Measurements from ENCODE around the gene MMD. TPM values are rescaled to one million over a fixed set of nuclear protein-coding genes. Genes with fewer than 3 reads are reported as not detected.
"Not testable (repeated sequence)": the region's sequence is repeated elsewhere in the genome, so short reads cannot be mapped to it uniquely, and the experiment has no call there.

Gene MMD
- total RNA-seq, 4 donors from 2014 or later, result 4.6 to 25.7 (median 11.3) TPM

- Histone ChIP-seq H3K36me3 (no peaks in the 10 kb centered on the region), H3K4me1 (peaks cover 5 to 10% of the 10 kb centered on the region in 2 donors), H3K27me3 (no peaks in the 10 kb centered on the region), H3K27ac (no peak overlapping the region), H3K4me3 (no peak overlapping the region), H3K9me3 (no peaks in the 10 kb centered on the region)
- in situ Hi-C loops (cut with MboI; ENCODE audit: low sequenced_read_pairs in 4 of 4), result no loop called here
- intact Hi-C loops (cut with DNase I; ENCODE audit: low total_unique reads), result loop anchor here (5.0 to 10.0 kb wide), 3 partner anchors 160 to 747 kb away; partner anchors contain the start of gene HLF
- ATAC-seq, result no peak
- no peak for DNase-seq
- no peak for TF ChIP-seq POLR2A (IDR thresholded peaks at IDR 0.05)
- TF ChIP-seq, protein P1, sequence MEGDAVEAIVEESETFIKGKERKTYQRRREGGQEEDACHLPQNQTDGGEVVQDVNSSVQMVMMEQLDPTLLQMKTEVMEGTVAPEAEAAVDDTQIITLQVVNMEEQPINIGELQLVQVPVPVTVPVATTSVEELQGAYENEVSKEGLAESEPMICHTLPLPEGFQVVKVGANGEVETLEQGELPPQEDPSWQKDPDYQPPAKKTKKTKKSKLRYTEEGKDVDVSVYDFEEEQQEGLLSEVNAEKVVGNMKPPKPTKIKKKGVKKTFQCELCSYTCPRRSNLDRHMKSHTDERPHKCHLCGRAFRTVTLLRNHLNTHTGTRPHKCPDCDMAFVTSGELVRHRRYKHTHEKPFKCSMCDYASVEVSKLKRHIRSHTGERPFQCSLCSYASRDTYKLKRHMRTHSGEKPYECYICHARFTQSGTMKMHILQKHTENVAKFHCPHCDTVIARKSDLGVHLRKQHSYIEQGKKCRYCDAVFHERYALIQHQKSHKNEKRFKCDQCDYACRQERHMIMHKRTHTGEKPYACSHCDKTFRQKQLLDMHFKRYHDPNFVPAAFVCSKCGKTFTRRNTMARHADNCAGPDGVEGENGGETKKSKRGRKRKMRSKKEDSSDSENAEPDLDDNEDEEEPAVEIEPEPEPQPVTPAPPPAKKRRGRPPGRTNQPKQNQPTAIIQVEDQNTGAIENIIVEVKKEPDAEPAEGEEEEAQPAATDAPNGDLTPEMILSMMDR (IDR thresholded peaks at IDR 0.05 in 4 of 5, conservative IDR thresholded peaks at IDR 0.05 in 1 of 5), result no peak
Measured at GRCh38 chr17:55424893-55425540, 3.4 kb upstream of the MMD start.

- H3K4me1 ChIP-seq, result peaks cover 5 to 15% of the 10 kb centered on the region in 2 donors
- no peaks in the 10 kb centered on the region for H3K36me3 ChIP-seq
- no peaks in the 10 kb centered on the region for H3K9me3 ChIP-seq
- TF ChIP-seq, protein P1 (IDR thresholded peaks at IDR 0.05 in 4 of 5, conservative IDR thresholded peaks at IDR 0.05 in 1 of 5), result no peak
- no peak for TF ChIP-seq POLR2A (IDR thresholded peaks at IDR 0.05)
- ATAC-seq (no peak), DNase-seq (no peak)
- H3K27ac ChIP-seq, result no peak overlapping the region
- H3K27me3 ChIP-seq, result no peaks in the 10 kb centered on the region
- H3K4me3 ChIP-seq, result no peak overlapping the region
- in situ Hi-C loops (cut with MboI; ENCODE audit: low sequenced_read_pairs in 4 of 4) (no loop called here), intact Hi-C loops (cut with DNase I; ENCODE audit: low total_unique reads) (loop anchor here (5.0 to 10.0 kb wide), 3 partner anchors 159 to 749 kb away; partner anchors contain the start of gene HLF)
Measured at GRCh38 chr17:55423535-55423934, 1.9 kb upstream of the MMD start.

GRCh38 chr17:55422828-55423164, 1.2 kb upstream of the MMD start:
- H3K27ac ChIP-seq; in situ Hi-C loops (cut with MboI; ENCODE audit: low sequenced_read_pairs in 4 of 4); H3K27me3 ChIP-seq; H3K9me3 ChIP-seq; DNase-seq; H3K36me3 ChIP-seq; ATAC-seq; H3K4me3 ChIP-seq: not testable (repeated sequence)
- intact Hi-C loops (cut with DNase I; ENCODE audit: low total_unique reads), result loop anchor here (1.0 to 10.0 kb wide), 5 partner anchors 30 to 750 kb away; partner anchors contain the start of gene HLF
- peaks cover 5 to 15% of the 10 kb centered on the region in 2 donors for H3K4me1 ChIP-seq

DNA sequence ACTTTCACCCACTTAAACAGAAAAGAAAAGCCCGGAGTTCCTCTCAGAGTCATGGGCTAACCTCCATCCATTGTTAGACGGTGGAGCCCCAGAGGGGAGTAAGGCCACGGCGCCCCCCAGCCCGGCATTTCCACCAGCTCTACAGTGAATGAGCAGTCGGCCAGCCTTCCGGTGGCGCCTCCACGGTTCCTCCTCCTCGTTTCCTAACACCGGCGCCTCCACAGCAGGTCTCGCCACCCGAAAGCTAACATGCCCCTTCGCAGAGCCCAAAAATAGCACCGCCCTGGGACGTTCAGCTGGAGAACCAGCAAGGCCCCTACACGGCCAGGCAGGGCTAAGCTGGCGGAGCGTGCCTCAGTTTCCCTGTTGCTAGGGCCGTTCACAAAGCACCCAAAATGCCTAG, 858 bp downstream of the MMD start:
- intact Hi-C loops (cut with DNase I; ENCODE audit: low total_unique reads), result loop anchor here (5.0 to 10.0 kb wide), 3 partner anchors 156 to 752 kb away; partner anchors contain the start of gene HLF
- peaks cover 8 to 26% of the 10 kb centered on the region in 2 donors for H3K4me1 ChIP-seq
- no peaks in the 10 kb centered on the region for H3K9me3 ChIP-seq
- peak overlapping the region; percentile 72 to 89 (median 84) for H3K4me3 ChIP-seq
- peak in 1 of 2 donors; percentile 43 for DNase-seq
- peak overlapping the region; percentile 74 to 84 (median 78) for H3K27ac ChIP-seq
- no peaks in the 10 kb centered on the region for H3K27me3 ChIP-seq
- peak; percentile 30 to 46 for ATAC-seq
- in situ Hi-C loops (cut with MboI; ENCODE audit: low sequenced_read_pairs in 4 of 4), result no loop called here
- no peak for TF ChIP-seq POLR2A (IDR thresholded peaks at IDR 0.05)
- TF ChIP-seq, protein P1 (IDR thresholded peaks at IDR 0.05 in 4 of 5, conservative IDR thresholded peaks at IDR 0.05 in 1 of 5), result no peak
- no peaks in the 10 kb centered on the region for H3K36me3 ChIP-seq

- DNase-seq (no peak), ATAC-seq (no peak)
- Histone ChIP-seq H3K36me3 (no peaks in the 10 kb centered on the region), H3K4me3 (peak overlapping the region; percentile 72 to 89 (median 84)), H3K9me3 (no peaks in the 10 kb centered on the region), H3K27ac (peak overlapping the region in 3 of 4 donors; percentile 77 to 84 (median 78)), H3K27me3 (no peaks in the 10 kb centered on the region), H3K4me1 (peaks cover 13 to 31% of the 10 kb centered on the region in 2 donors)
- in situ Hi-C loops (cut with MboI; ENCODE audit: low sequenced_read_pairs in 4 of 4) (no loop called here), intact Hi-C loops (cut with DNase I; ENCODE audit: low total_unique reads) (loop anchor here (5.0 to 10.0 kb wide), 3 partner anchors 155 to 752 kb away; partner anchors contain the start of gene HLF)
- TF ChIP-seq POLR2A (IDR thresholded peaks at IDR 0.05), result no peak
- TF ChIP-seq, protein P1 (IDR thresholded peaks at IDR 0.05 in 4 of 5, conservative IDR thresholded peaks at IDR 0.05 in 1 of 5), result no peak
Measured at GRCh38 chr17:55420067-55420775, 1.4 kb downstream of the MMD start.
